ENCODE measurements around the gene CCDC57. TPM values are rescaled to one million over a fixed set of nuclear protein-coding genes. Genes with fewer than 3 reads are reported as not detected.

The CCDC57 gene
- total RNA-seq, 4 donors from 2014 or later, result 7.9 to 22.1 (median 9.8) TPM

GRCh38 chr17:82062984-82063368 lies 149.7 kb downstream of the CCDC57 start:
- no peak for DNase-seq
- Histone ChIP-seq H3K4me3 (no peak overlapping the region), H3K36me3 (peaks cover 39 to 62% (median 43%) of the 10 kb centered on the region in 3 donors), H3K4me1 (peaks cover 20 to 38% (median 24%) of the 10 kb centered on the region in 3 donors), H3K27me3 (no peaks in the 10 kb centered on the region), H3K27ac (no peak overlapping the region), H3K9me3 (no peaks in the 10 kb centered on the region)
- TF ChIP-seq POLR2A (IDR thresholded peaks at IDR 0.05), result no peak
- TF ChIP-seq CTCF (IDR thresholded peaks at IDR 0.05), result no peak
- intact Hi-C loops (cut with DNase I), result no loop called here
- 100% methylated on average over 3 of the region's 9 CpGs; no CpG with 5 or more reads in 1 of the 2 donors for WGBS, 2 donors

GRCh38 chr17:82062076-82062983 lies 150.3 kb downstream of the CCDC57 start:
- Histone ChIP-seq H3K27ac (no peak overlapping the region), H3K4me3 (no peak overlapping the region), H3K36me3 (peaks cover 46 to 69% (median 47%) of the 10 kb centered on the region in 3 donors), H3K27me3 (no peaks in the 10 kb centered on the region), H3K4me1 (peaks cover 20 to 38% (median 24%) of the 10 kb centered on the region in 3 donors), H3K9me3 (no peaks in the 10 kb centered on the region)
- intact Hi-C loops (cut with DNase I), result no loop called here
- TF ChIP-seq CTCF (IDR thresholded peaks at IDR 0.05) (no peak), POLR2A (IDR thresholded peaks at IDR 0.05) (no peak)
- 83 to 100% methylated on average over 2 to 12 of the region's 24 CpGs for WGBS, 2 donors
- no peak for DNase-seq

GRCh38 chr17:82061047-82061925 lies 151.4 kb downstream of the CCDC57 start:
- peaks cover 55 to 79% (median 58%) of the 10 kb centered on the region in 3 donors for H3K36me3 ChIP-seq

GRCh38 chr17:82060614-82061013 lies 152.0 kb downstream of the CCDC57 start:
- Histone ChIP-seq H3K27me3 (no peaks in the 10 kb centered on the region), H3K4me1 (peaks cover 13 to 28% (median 18%) of the 10 kb centered on the region in 3 donors), H3K36me3 (peaks cover 58 to 86% (median 64%) of the 10 kb centered on the region in 3 donors), H3K4me3 (no peak overlapping the region), H3K27ac (no peak overlapping the region), H3K9me3 (no peaks in the 10 kb centered on the region)
- no peak for TF ChIP-seq CTCF (IDR thresholded peaks at IDR 0.05)
- no peak for TF ChIP-seq POLR2A (IDR thresholded peaks at IDR 0.05)
- intact Hi-C loops (cut with DNase I), result no loop called here
- no peak for DNase-seq
- WGBS, 2 donors, result 75 to 89% methylated on average over 5 to 7 of the region's 14 CpGs

More at GRCh38 chr17:82061047-82061925, 151.4 kb downstream of the CCDC57 start:
- H3K9me3 ChIP-seq, result no peaks in the 10 kb centered on the region
- H3K27ac ChIP-seq, result no peak overlapping the region
- no peaks in the 10 kb centered on the region for H3K27me3 ChIP-seq
- WGBS, 2 donors, result no CpG with 5 or more reads among the region's 34 CpGs
- peaks cover 18 to 33% (median 24%) of the 10 kb centered on the region in 3 donors for H3K4me1 ChIP-seq
- H3K4me3 ChIP-seq, result no peak overlapping the region
- DNase-seq, result no peak
- intact Hi-C loops (cut with DNase I), result no loop called here
- no peak for TF ChIP-seq CTCF (IDR thresholded peaks at IDR 0.05)
- no peak for TF ChIP-seq POLR2A (IDR thresholded peaks at IDR 0.05)

Measured in esophagus squamous epithelium (tissue), 5 donors.